ENCODE data around the gene AGBL2.
A peak's percentile ranks its signal among the peaks of the same experiment; 100 is the strongest.
"Not testable (repeated sequence)": the region's sequence is repeated elsewhere in the genome, so short reads cannot be mapped to it uniquely, and the experiment has no call there.

Gene AGBL2

GRCh38 chr11:47688991-47689390 lies 26.2 kb downstream of the AGBL2 start:
- DNase-seq: no peak

DNA sequence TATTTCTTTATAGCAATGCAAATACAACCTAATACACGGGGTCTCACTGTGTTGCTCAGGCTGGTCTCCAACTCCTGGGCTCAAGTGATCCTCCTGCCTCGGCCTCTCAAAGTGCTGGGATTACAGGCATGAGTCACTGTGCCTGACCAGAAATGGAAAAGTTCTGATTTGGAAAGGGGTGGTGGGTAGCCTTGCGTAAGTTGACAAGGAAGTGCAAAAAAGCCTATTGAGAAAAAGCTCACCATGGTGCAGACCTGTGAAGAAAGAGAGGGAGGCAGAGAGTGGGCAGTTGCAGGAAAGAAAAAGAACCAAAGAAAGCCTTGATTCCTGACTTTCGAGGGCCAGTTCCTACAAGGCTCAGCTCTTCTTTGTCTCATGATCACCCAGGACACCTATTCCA lies 27.1 kb downstream of the AGBL2 start:
- no peak for DNase-seq

- DNase-seq: not testable (repeated sequence)
These were observed 28.5 kb downstream of the AGBL2 start for GRCh38 chr11:47686704-47687103.

- DNase-seq: no peak
These were observed 29.0 kb downstream of the AGBL2 start for GRCh38 chr11:47686151-47686550.

DNA sequence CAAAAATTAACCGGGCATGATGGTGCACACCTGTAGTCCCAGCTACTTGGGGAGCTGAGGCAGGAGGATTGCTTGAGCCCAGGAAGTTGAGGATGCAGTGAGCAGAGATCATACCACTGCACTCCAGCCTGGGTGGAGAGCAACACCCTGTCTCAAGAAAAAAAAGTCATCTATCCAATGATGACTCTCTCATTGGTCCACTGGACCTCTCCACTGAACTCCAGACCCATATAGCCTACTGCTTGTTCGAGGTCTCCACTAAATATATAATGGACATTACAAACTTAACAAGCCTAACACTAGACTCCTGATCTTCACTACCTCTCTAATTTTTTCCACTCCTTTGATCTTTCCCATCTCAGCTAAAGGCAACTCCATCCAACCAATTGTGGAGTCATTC lies 39.3 kb downstream of the AGBL2 start:
- no peak for DNase-seq

DNA sequence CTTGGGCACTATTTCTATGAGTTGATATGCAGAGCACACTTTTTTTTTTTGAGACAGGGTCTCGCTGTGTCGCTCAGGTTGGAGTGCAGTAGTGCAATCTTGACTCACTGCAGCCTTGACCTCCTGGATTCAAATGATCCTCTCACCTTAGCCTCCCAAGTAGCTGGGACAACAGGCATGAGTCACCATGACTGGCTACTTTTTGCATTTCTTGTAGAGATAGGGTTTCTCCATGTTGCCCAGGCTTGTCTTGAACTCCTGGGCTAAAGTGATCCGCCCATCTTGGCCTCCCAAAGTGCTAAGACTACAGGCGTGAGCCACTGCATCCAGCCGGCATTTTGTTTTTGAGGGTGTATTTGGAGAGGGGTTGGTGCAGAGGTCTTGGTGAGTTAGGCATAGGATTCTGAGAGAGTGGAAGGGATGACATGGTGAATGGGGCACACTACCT lies 42.9 kb downstream of the AGBL2 start:
- no peak for DNase-seq

DNA sequence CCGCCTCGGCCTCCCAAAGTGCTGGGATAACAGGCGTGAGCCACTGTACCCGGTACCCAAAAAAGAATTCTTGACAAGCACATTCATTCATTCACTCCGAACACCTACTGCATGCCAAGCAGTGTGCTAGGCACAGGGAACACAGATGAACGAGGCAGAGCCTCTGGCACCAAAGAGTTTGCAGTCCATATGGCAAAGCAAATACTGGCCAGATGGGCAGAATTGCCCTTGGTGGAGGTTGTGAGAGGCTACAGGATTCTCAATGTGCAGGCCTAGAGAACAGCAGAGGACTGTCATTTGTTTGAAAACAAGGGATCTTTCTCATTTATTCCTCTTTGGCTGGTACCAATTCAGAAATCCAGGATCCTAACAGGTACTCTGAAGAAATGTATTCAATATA lies 45.3 kb downstream of the AGBL2 start:
- no peak for DNase-seq

GRCh38 chr11:47668665-47669064 lies 46.5 kb downstream of the AGBL2 start:
- no peak for DNase-seq

- DNase-seq: no peak
These were observed 47.6 kb downstream of the AGBL2 start for GRCh38 chr11:47667555-47667954.

DNA sequence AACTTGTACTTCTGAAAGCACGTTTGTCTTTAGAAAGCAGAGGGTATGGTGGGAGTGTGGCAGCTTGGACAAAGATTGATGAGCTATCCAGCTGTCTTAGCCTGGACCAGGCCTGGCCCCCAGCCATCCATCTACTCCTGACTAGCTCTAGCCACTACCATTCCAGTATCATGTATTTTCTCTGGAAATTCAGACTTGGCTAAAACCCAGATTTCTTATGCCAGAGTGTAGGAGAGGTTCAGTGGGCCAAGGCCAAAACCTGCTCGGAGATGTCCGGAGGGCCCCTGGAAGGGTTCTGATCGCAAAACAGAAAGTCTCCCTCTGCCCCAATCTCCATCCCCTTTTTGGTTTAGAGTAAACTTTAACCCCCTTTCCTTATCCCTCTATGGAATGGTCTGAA lies 48.0 kb downstream of the AGBL2 start:
- no peak for DNase-seq

- DNase-seq: peak; percentile 48
These were observed 50.2 kb downstream of the AGBL2 start for GRCh38 chr11:47664936-47665335.

DNA sequence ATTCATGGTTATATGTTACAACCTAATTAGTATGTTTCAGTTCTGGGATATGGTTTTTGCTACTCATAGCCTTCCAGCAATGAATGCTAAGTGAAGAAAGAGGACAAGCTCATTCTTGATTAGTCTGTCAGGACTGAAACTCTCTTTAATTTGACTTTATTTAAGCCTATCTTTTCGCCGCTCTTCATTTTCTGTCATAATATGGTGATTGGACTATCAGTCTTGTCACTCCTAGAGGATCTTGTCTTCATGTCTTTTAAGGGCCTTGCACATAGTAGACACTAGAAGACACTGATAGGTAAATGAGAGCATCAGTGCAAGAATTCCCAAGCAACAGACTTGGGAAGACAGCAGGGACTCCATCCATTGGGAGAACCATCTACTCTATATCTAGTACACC lies 53.9 kb downstream of the AGBL2 start:
- DNase-seq: no peak

DNA sequence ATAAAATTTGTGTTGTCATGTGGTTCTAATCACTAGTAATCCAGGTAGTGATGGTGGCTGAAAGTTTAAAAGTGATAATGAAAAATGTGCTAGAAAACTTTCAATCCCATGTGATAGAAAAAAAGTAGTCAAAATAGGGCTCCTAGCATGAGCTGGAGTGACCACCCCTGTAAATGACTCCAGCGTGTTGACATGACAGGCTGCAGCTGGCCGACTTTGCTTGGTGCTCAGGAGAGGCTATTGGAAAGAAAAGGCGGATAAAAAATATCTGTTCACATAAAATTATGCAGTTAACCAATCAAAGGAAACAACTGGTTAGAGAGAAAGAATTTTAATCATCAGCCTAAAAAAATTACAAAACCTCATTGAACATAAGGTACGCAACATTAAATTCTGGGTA lies 55.9 kb downstream of the AGBL2 start:
- no peak for DNase-seq

DNA sequence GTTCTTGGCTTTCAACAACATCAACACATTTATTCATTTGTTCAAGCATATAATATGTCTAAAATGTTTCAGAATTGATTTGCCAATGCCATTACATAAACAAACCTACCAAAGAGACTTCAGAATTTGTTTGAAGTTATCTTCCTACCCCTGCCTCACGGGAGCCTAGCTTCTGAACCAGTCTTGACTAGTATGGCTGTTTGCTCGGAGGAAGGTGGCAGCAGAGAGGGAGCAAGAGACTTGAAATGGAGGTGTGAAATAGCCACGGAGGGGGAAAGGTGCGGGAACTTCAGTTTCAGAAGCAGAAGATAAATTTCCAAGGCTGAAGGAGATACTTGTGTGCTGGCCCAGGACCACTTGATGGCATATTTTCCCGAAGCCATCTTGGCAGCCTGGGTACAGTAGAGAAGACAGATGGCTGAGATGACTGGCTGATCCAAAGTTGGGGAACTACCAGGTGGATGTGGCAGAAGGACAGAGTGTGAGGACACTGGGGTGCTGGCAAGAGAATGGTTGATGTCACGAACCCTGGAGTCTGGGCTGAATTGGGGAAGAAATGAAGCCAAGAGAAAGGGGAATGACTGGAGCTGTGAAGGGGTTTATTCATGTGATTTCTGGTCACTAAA lies 58.8 kb downstream of the AGBL2 start:
- DNase-seq: no peak

GRCh38 chr11:47651818-47652469 lies 63.2 kb downstream of the AGBL2 start:
- no peak for DNase-seq

DNA sequence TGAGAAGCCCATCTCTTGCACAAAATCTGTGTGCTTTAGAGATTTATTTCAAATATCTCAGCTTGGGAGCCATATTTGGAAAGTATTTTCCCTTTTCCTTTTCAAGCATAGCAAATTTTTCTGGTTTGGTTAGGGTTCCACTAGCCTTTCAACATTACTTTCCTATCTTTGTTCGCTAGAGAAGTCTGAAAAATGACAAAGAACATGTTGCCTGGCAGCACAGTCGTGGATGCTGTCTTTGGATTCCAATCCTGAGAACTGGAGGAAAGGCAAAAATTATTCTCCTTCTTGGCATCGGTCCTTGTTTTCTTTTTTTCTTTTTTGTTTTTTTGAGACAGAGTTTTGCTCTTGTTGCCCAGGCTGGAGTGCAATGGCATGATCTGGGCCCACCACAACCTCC lies 65.9 kb downstream of the AGBL2 start:
- DNase-seq: no peak

DNA sequence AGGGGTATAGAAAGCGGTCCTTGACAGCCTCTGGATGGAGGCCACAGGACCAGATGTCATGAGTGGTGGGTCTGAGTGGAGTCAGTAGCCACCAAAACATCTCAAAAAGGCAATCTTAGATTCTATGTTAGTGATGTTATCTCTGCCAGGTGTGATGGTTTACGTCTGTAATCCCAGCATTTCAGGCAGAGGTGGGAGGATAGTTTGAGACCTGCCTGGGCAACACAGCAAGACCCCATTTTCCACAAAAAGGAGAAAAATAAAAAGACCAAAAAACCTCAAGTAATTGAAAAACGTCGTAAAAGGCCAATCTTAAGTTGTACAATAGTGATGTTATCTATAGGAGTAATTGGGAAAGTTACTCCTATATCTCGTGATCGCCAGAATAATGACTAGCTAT lies 69.2 kb downstream of the AGBL2 start:
- DNase-seq: no peak

GRCh38 chr11:47645500-47645899 lies 69.7 kb downstream of the AGBL2 start:
- DNase-seq: no peak

DNA sequence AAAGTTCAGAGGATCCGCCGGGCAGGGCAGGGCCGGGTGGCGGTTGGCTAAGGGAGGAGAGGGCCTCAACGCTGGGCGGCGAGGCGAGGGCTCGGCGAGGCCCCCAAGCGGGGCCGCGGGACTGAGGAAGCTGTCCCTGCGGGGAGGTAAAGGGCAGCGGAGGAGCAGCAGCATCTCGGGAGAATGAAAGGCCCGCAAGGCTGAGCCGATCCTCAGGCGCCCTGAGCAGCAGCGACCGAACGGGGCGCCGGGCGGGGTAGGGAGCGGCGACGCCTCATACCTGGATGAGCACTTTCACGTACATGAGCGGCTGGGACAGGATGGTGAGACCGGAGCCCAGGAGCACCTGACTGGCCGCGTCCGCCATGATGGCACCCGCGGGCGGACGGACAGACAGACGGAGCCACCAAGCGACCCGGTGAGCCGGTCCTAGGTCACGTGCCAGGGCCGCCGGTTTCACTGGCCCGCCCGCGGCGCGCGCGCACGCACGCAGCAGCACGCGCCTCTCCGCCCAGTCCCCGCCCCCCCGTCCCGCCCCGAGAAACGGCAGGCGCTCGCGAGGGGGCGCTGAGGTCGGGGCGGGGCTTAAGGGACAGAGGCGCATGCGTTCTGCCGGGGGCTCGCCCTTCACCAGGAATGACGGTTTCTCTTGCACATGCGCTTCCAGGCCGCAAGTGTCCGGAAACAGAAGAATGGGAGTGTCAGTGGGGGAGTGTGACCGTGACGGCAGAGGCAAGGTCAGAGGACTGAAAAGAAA lies 72.9 kb downstream of the AGBL2 start, which contains the start of gene MTCH2:
MTCH2 (minus strand) TSS at position 461 of the 757 bp plus-strand sequence; CDS start at position 367, 94 bp downstream.
- DNase-seq: peak; percentile 97

DNA sequence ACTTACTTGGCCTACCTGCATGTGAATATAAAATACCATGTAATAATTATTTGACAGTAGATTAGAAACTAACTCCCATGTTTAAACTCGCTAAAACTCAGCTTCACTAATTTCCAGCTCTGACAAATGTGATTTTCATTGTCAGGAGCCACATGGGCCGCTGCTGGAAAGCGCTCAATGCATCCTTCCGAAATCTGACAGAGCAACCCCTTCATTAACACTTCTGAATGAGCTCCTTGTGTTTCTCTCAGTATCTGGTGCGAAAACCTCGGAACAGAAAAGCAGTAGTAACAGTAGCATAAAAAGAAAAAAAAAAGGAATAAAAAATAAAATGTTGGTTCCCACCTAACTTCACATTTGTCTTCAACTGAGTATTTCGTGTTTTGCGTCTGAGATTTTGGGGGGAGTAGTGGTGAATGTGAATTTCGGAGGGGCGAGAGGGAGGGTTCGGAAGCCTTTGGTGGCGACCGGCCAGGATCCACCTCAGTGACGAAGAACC lies 73.5 kb downstream of the AGBL2 start:
- no peak for DNase-seq

DNA sequence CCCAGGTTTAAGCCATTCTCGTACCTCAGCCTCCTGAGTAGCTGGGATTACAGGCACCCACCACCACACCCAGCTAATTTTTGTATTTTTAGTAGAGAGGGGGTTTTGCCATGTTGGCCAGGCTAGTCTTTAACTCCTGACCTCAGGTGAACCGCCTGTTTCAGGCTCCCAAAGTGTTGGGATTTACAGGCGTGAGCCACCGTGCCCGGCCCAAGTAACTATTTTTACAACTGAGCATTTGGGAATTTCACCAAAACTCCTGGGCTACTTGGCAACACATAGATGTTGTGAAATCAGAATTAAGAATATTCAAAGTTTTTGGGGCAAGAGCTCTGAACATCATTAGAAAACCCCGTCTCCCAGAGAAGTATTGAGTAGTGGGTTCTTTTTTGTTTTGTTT lies 74.7 kb downstream of the AGBL2 start:
- not testable (repeated sequence) for DNase-seq

- DNase-seq: not testable (repeated sequence)
These were observed 78.8 kb downstream of the AGBL2 start for GRCh38 chr11:47636331-47636730.

- no peak for DNase-seq
These were observed 83.7 kb downstream of the AGBL2 start for GRCh38 chr11:47631473-47631872.

DNA sequence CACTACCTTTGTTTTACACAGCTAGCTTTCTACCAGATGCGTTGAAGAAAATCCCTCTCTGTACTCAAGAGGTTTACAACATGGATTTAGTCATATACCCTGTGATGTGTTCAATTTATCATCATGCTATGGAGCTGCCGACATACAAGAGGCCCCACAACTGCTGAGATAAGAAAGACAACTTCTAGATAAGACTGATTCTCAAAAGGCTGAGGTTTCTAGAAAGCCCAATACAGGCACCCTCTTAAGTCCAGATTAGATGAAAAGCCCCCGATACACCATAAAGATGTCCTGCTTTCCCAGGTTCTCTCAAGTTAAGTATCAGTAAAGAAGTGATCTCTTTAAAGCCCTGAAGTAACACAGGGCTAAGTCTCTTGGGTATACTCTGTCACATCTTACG lies 87.1 kb downstream of the AGBL2 start:
- DNase-seq: no peak
